Measurements from ENCODE around the gene COL5A1.
A peak's percentile ranks its signal among the peaks of the same experiment; 100 is the strongest.
"Not testable (repeated sequence)": the region's sequence is repeated elsewhere in the genome, so short reads cannot be mapped to it uniquely, and the experiment has no call there.

Gene COL5A1

GRCh38 chr9:134692573-134692860 is 50.9 kb downstream of the COL5A1 start:
- no peak for DNase-seq (ENCODE audit: low spot score)

- DNase-seq (ENCODE audit: low spot score), result no peak
These were observed 51.4 kb downstream of the COL5A1 start for GRCh38 chr9:134693011-134693410.

- DNase-seq (ENCODE audit: low spot score), result no peak
These were observed 52.2 kb downstream of the COL5A1 start for GRCh38 chr9:134693641-134694367.

- no peak for DNase-seq (ENCODE audit: low spot score)
These were observed 52.7 kb downstream of the COL5A1 start for GRCh38 chr9:134694368-134694665.

- DNase-seq (ENCODE audit: low spot score), result no peak
These were observed 53.1 kb downstream of the COL5A1 start for GRCh38 chr9:134694714-134695113.

GRCh38 chr9:134695144-134695543 is 53.5 kb downstream of the COL5A1 start:
- no peak for DNase-seq (ENCODE audit: low spot score)

- no peak for DNase-seq (ENCODE audit: low spot score)
These were observed 54.8 kb downstream of the COL5A1 start for GRCh38 chr9:134696433-134696832.

GRCh38 chr9:134698111-134698510 is 56.5 kb downstream of the COL5A1 start:
- no peak for DNase-seq (ENCODE audit: low spot score)

GRCh38 chr9:134698587-134699342 is 57.2 kb downstream of the COL5A1 start:
- peak; percentile 86 for DNase-seq (ENCODE audit: low spot score)

- DNase-seq (ENCODE audit: low spot score), result no peak
These were observed 57.7 kb downstream of the COL5A1 start for GRCh38 chr9:134699343-134699740.

GRCh38 chr9:134700636-134701350 is 59.2 kb downstream of the COL5A1 start:
- no peak for DNase-seq (ENCODE audit: low spot score)

- DNase-seq (ENCODE audit: low spot score), result no peak
These were observed 60.1 kb downstream of the COL5A1 start for GRCh38 chr9:134701581-134702259.

- no peak for DNase-seq (ENCODE audit: low spot score)
These were observed 60.7 kb downstream of the COL5A1 start for GRCh38 chr9:134702291-134702690.

GRCh38 chr9:134703730-134704114 is 62.1 kb downstream of the COL5A1 start:
- not testable (repeated sequence) for DNase-seq (ENCODE audit: low spot score)

- DNase-seq (ENCODE audit: low spot score), result no peak
These were observed 62.9 kb downstream of the COL5A1 start for GRCh38 chr9:134704498-134704897.

GRCh38 chr9:134705786-134706185 is 64.2 kb downstream of the COL5A1 start:
- no peak for DNase-seq (ENCODE audit: low spot score)

GRCh38 chr9:134706522-134706921 is 64.9 kb downstream of the COL5A1 start:
- no peak for DNase-seq (ENCODE audit: low spot score)

GRCh38 chr9:134707031-134707680 is 65.6 kb downstream of the COL5A1 start:
- DNase-seq (ENCODE audit: low spot score), result peak; percentile 70

- DNase-seq (ENCODE audit: low spot score), result no peak
These were observed 66.4 kb downstream of the COL5A1 start for GRCh38 chr9:134707731-134708671.

- peak; percentile 63 for DNase-seq (ENCODE audit: low spot score)
These were observed 67.1 kb downstream of the COL5A1 start for GRCh38 chr9:134708672-134709038.

All from D341Med (cell line).